ENCODE measurements around the gene TYW5. TPM values are rescaled to one million over a fixed set of nuclear protein-coding genes. Genes with fewer than 3 reads are reported as not detected.
"Not testable (repeated sequence)": the region's sequence is repeated elsewhere in the genome, so short reads cannot be mapped to it uniquely, and the experiment has no call there.

Gene TYW5
- total RNA-seq, 2 experiments from 2014 or later, result 12.1 to 12.6 TPM

- H3K27ac Mint-ChIP-seq, result no peak overlapping the region
- CTCF ChIA-PET, result interaction anchor here (1.3 kb wide), 1 partner anchor 11 kb away, joined by 3 read pairs; no protein-coding TSS in a partner anchor
- peaks cover 18% of the 10 kb centered on the region for H3K4me1 Mint-ChIP-seq
- H3K36me3 Mint-ChIP-seq, result peaks cover 44% of the 10 kb centered on the region
- no peak for DNase-seq
- no peaks in the 10 kb centered on the region for H3K9me3 Mint-ChIP-seq (ENCODE audit: low read depth)
- no peak overlapping the region for H3K4me3 Mint-ChIP-seq
- no peaks in the 10 kb centered on the region for H3K27me3 Mint-ChIP-seq
- no peak for ATAC-seq
These were observed 26.0 kb downstream of the TYW5 start for GRCh38 chr2:199929262-199929661.

GRCh38 chr2:199928626-199929025, 26.7 kb downstream of the TYW5 start:
- CTCF ChIA-PET, result interaction anchor here (0.8 to 1.3 kb wide), 2 partner anchors 11 to 16 kb away, joined by 3 to 4 read pairs; no protein-coding TSS in a partner anchor
- Mint-ChIP-seq H3K4me1 (peaks cover 21% of the 10 kb centered on the region), H3K27me3 (no peaks in the 10 kb centered on the region), H3K9me3 (ENCODE audit: low read depth) (no peaks in the 10 kb centered on the region), H3K4me3 (no peak overlapping the region), H3K36me3 (peaks cover 46% of the 10 kb centered on the region), H3K27ac (peak overlapping the region; percentile 14)
- no peak for DNase-seq
- no peak for ATAC-seq

GRCh38 chr2:199928226-199928625, 27.1 kb downstream of the TYW5 start:
- DNase-seq (no peak), ATAC-seq (no peak)
- Mint-ChIP-seq H3K27me3 (no peaks in the 10 kb centered on the region), H3K9me3 (ENCODE audit: low read depth) (no peaks in the 10 kb centered on the region), H3K27ac (no peak overlapping the region), H3K4me3 (no peak overlapping the region), H3K36me3 (peaks cover 46% of the 10 kb centered on the region), H3K4me1 (peaks cover 19% of the 10 kb centered on the region)
- CTCF ChIA-PET, result interaction anchor here (0.8 kb wide), 1 partner anchor 16 kb away, joined by 4 read pairs; no protein-coding TSS in a partner anchor

- H3K27ac Mint-ChIP-seq, result no peak overlapping the region
- CTCF ChIA-PET, result no interaction called here
- H3K27me3 Mint-ChIP-seq, result no peaks in the 10 kb centered on the region
- DNase-seq (no peak), ATAC-seq (no peak)
- H3K9me3 Mint-ChIP-seq (ENCODE audit: low read depth), result no peaks in the 10 kb centered on the region
- H3K36me3 Mint-ChIP-seq, result peaks cover 45% of the 10 kb centered on the region
- peaks cover 24% of the 10 kb centered on the region for H3K4me1 Mint-ChIP-seq
- H3K4me3 Mint-ChIP-seq, result no peak overlapping the region
These were observed 28.5 kb downstream of the TYW5 start for GRCh38 chr2:199926806-199927205.

GRCh38 chr2:199923924-199924323, 31.4 kb downstream of the TYW5 start:
- DNase-seq (no peak), ATAC-seq (no peak)
- Mint-ChIP-seq H3K27me3 (no peaks in the 10 kb centered on the region), H3K36me3 (peaks cover 49% of the 10 kb centered on the region), H3K27ac (no peak overlapping the region), H3K4me3 (no peak overlapping the region), H3K9me3 (ENCODE audit: low read depth) (no peaks in the 10 kb centered on the region), H3K4me1 (peaks cover 24% of the 10 kb centered on the region)
- CTCF ChIA-PET, result interaction anchor here (1.1 kb wide), 1 partner anchor 56 kb away, joined by 3 read pairs; no protein-coding TSS in a partner anchor

GRCh38 chr2:199922856-199923255, 32.4 kb downstream of the TYW5 start:
- ATAC-seq, result no peak
- DNase-seq, result no peak
- Mint-ChIP-seq H3K4me1 (peaks cover 22% of the 10 kb centered on the region), H3K36me3 (peaks cover 50% of the 10 kb centered on the region), H3K27me3 (no peaks in the 10 kb centered on the region), H3K4me3 (no peak overlapping the region), H3K9me3 (ENCODE audit: low read depth) (peaks cover 2% of the 10 kb centered on the region), H3K27ac (no peak overlapping the region)
- CTCF ChIA-PET, result interaction anchor here (1.1 kb wide), 1 partner anchor 58 kb away, joined by 3 read pairs; no protein-coding TSS in a partner anchor

- Mint-ChIP-seq H3K27ac (no peak overlapping the region), H3K36me3 (peaks cover 64% of the 10 kb centered on the region), H3K4me1 (peaks cover 23% of the 10 kb centered on the region), H3K27me3 (no peaks in the 10 kb centered on the region), H3K4me3 (no peak overlapping the region), H3K9me3 (ENCODE audit: low read depth) (peaks cover 2% of the 10 kb centered on the region)
- CTCF ChIA-PET, result no interaction called here
- ATAC-seq (no peak), DNase-seq (no peak)
These were observed 38.3 kb downstream of the TYW5 start for GRCh38 chr2:199916980-199917379.

GRCh38 chr2:199914372-199914958, 40.8 kb downstream of the TYW5 start:
- DNase-seq (no peak), ATAC-seq (no peak)
- H3K4me3 Mint-ChIP-seq, result peak overlapping the region; percentile 15
- CTCF ChIA-PET, result no interaction called here
- H3K27me3 Mint-ChIP-seq, result no peaks in the 10 kb centered on the region
- H3K36me3 Mint-ChIP-seq, result peaks cover 51% of the 10 kb centered on the region
- H3K27ac Mint-ChIP-seq, result peak overlapping the region; percentile 19
- H3K4me1 Mint-ChIP-seq, result peaks cover 29% of the 10 kb centered on the region
- H3K9me3 Mint-ChIP-seq (ENCODE audit: low read depth), result peaks cover 2% of the 10 kb centered on the region

GRCh38 chr2:199912553-199913114, 42.7 kb downstream of the TYW5 start:
- H3K27ac Mint-ChIP-seq, result peak overlapping the region; percentile 11
- H3K4me1 Mint-ChIP-seq, result peaks cover 29% of the 10 kb centered on the region
- H3K9me3 Mint-ChIP-seq (ENCODE audit: low read depth); H3K27me3 Mint-ChIP-seq; ATAC-seq; DNase-seq: not testable (repeated sequence)
- H3K36me3 Mint-ChIP-seq, result peaks cover 38% of the 10 kb centered on the region
- H3K4me3 Mint-ChIP-seq, result peak overlapping the region; percentile 99
- CTCF ChIA-PET, result interaction anchor here (1.0 to 1.4 kb wide), 4 partner anchors 16 to 73 kb away, joined by 3 to 4 read pairs (median 3); no protein-coding TSS in a partner anchor

- ATAC-seq, result no peak
- Mint-ChIP-seq H3K27ac (peak overlapping the region; percentile 93), H3K4me3 (peak overlapping the region; percentile 99), H3K9me3 (ENCODE audit: low read depth) (no peaks in the 10 kb centered on the region), H3K36me3 (peaks cover 30% of the 10 kb centered on the region), H3K27me3 (peaks cover 9% of the 10 kb centered on the region), H3K4me1 (peaks cover 26% of the 10 kb centered on the region)
- DNase-seq, result no peak
- CTCF ChIA-PET, result interaction anchor here (1.0 to 1.4 kb wide), 4 partner anchors 17 to 74 kb away, joined by 3 to 4 read pairs (median 3); no protein-coding TSS in a partner anchor
These were observed 43.5 kb downstream of the TYW5 start for GRCh38 chr2:199911877-199912161.

- peak; percentile 88 for ATAC-seq
- peak within 1 kb of the TSS; percentile 93 for H3K27ac Mint-ChIP-seq
These were observed 44.0 kb downstream of the TYW5 start, which contains the start of gene C2orf69 for GRCh38 chr2:199911052-199911876. TSS of gene C2orf69 (plus strand) at chr2:199911293. CDS start at chr2:199911439, 146 bp downstream.

GRCh38 chr2:199910338-199911051, 44.8 kb downstream of the TYW5 start:
- Mint-ChIP-seq H3K27me3 (peaks cover 16% of the 10 kb centered on the region), H3K9me3 (ENCODE audit: low read depth) (no peaks in the 10 kb centered on the region), H3K27ac (peak overlapping the region; percentile 93), H3K4me3 (peak overlapping the region; percentile 99), H3K36me3 (peaks cover 17% of the 10 kb centered on the region), H3K4me1 (peaks cover 26% of the 10 kb centered on the region)
- CTCF ChIA-PET, result no interaction called here
- no peak for DNase-seq
- no peak for ATAC-seq

More at GRCh38 chr2:199911052-199911876, 44.0 kb downstream of the TYW5 start, which contains the start of gene C2orf69:
- H3K4me1 Mint-ChIP-seq, result peaks cover 26% of the 10 kb centered on the region
- H3K27me3 Mint-ChIP-seq, result peaks cover 12% of the 10 kb centered on the region
- DNase-seq, result peak; percentile 94
- H3K4me3 Mint-ChIP-seq, result peak within 1 kb of the TSS; percentile 99
- CTCF ChIA-PET, result interaction anchor here (1.0 kb wide), 1 partner anchor 35 kb away, joined by 3 read pairs; no protein-coding TSS in a partner anchor
- H3K9me3 Mint-ChIP-seq (ENCODE audit: low read depth), result no peaks in the 10 kb centered on the region
- peaks cover 24% of the 10 kb centered on the region for H3K36me3 Mint-ChIP-seq
